H1 (cell line): ENCODE data around the gene PDP2. TPM values are rescaled to one million over a fixed set of nuclear protein-coding genes. Genes with fewer than 3 reads are reported as not detected.

Experiments used
- CTCF ChIA-PET: fragments of 300-600 bp; sonication (Branson Sonifier 250); formaldehyde crosslinking; loops from one replicate; lab custom pipeline; 2021; ENCODE audit not compliant: partially characterized antibody; lab: Charles Lee
- POLR2A ChIA-PET: fragments of 300-600 bp; sonication (Branson Sonifier 250); formaldehyde crosslinking; loops from one replicate; lab custom pipeline; 2021; ENCODE audit warnings: inconsistent platforms; ENCODE audit not compliant: partially characterized antibody; lab: Charles Lee
- DNase-seq, 2 experiments: peaks; one replicate each; pipeline versions ENCODE4 v3.0.0 to v3.0.0-alpha.2; 2010 to 2022; ENCODE audit warnings: low spot score in 2 of 2, low read depth in 1 of 2, mixed read lengths in 1 of 2
- FAIRE-seq: peaks from 2 replicates; lab custom pipeline; 2011; peaks lifted over from hg19 to GRCh38; lab: Jason Lieb, UNC
- H2AFZ ChIP-seq: 2 replicates; pipeline ENCODE4 v1.8.1; 2012; ENCODE audit warnings: low read length, inconsistent platforms
- H2AK5ac ChIP-seq: 2 replicates; pipeline ENCODE4 v1.6.1; 2013; ENCODE audit warnings: low read depth, low read length
- H2BK120ac ChIP-seq: replicated peaks from 2 replicates; pipeline ENCODE3; 2013; ENCODE audit warnings: low read depth, low read length, inconsistent platforms
- H2BK12ac ChIP-seq: 2 replicates; pipeline ENCODE4 v1.6.1; 2013; ENCODE audit warnings: low read depth, low read length
- H2BK15ac ChIP-seq: 2 replicates; pipeline ENCODE4 v1.6.1; 2013; ENCODE audit warnings: low read length
- H2BK20ac ChIP-seq: 2 replicates; pipeline ENCODE4 v1.6.1; 2013; ENCODE audit warnings: low read length
- H2BK5ac ChIP-seq: 2 replicates; pipeline ENCODE4 v1.6.1; 2013; ENCODE audit warnings: low read depth, low read length
- H3K14ac ChIP-seq: 2 replicates; pipeline ENCODE4 v1.6.1; 2013; ENCODE audit warnings: inconsistent platforms; ENCODE audit not compliant: insufficient read length
- H3K18ac ChIP-seq: 2 replicates; pipeline ENCODE4 v1.6.1; 2013; ENCODE audit warnings: low read length; ENCODE audit errors: extremely low read depth
- H3K23ac ChIP-seq: 2 replicates; pipeline ENCODE4 v1.6.1; 2013; ENCODE audit warnings: inconsistent platforms; ENCODE audit not compliant: insufficient read length
- H3K23me2 ChIP-seq: 2 replicates; pipeline ENCODE4 v1.6.1; 2013; ENCODE audit warnings: low read depth, low read length
- H3K27ac ChIP-seq: 2 replicates; pipeline ENCODE4 v1.6.1; 2011; ENCODE audit warnings: low read depth, low read length, inconsistent platforms
- H3K27me3 ChIP-seq, 4 experiments: replicated peaks in 1 of 4; 1 replicate in 1 of 4; 2 replicates in 3 of 4; pipeline versions ENCODE4 v1.6.1 to v1.8.1; 2011 to 2013; ENCODE audit warnings: low read length in 3 of 4, mild to moderate bottlenecking in 3 of 4, inconsistent platforms in 2 of 4, mixed read lengths in 2 of 4, moderate library complexity in 1 of 4; ENCODE audit not compliant: control insufficient read depth in 3 of 4, insufficient read depth in 3 of 4; ENCODE audit errors: extremely low read depth in 1 of 4
- H3K36me3 ChIP-seq, 4 experiments: 2 replicates each; pipeline versions ENCODE4 v1.6.1 to v1.8.1; 2011 to 2013; ENCODE audit warnings: mild to moderate bottlenecking in 4 of 4, low read length in 3 of 4, moderate library complexity in 2 of 4, control low read depth in 1 of 4, inconsistent platforms in 1 of 4; ENCODE audit not compliant: insufficient read depth in 4 of 4, control insufficient read depth in 2 of 4
- H3K4ac ChIP-seq: replicated peaks from 2 replicates; pipeline ENCODE3; 2013; ENCODE audit warnings: low read length, low read depth, mixed read lengths, inconsistent platforms; ENCODE audit not compliant: insufficient read length
- H3K4me1 ChIP-seq, 4 experiments: replicated peaks in 1 of 4; 1 replicate in 1 of 4; 2 replicates in 3 of 4; pipeline versions ENCODE4 v1.6.1 to v1.8.1; 2011 to 2013; ENCODE audit warnings: low read length in 3 of 4, inconsistent platforms in 2 of 4, mixed read lengths in 1 of 4; ENCODE audit not compliant: insufficient read depth in 4 of 4, control insufficient read depth in 3 of 4
- H3K4me2 ChIP-seq, 2 experiments: 2 replicates each; pipeline versions ENCODE4 v1.6.1 to v1.8.1; 2011 to 2013; ENCODE audit warnings: low read depth in 2 of 2, low read length in 2 of 2, control low read depth in 1 of 2, inconsistent platforms in 1 of 2, mild to moderate bottlenecking in 1 of 2; ENCODE audit not compliant: insufficient read depth in 1 of 2
- H3K4me3 ChIP-seq, 4 experiments: fragments of 200-600, 300-600 bp in 1 of 4; sonication (generic), shearing (Covaris generic), sonication (Bioruptor Twin) in 1 of 4; 2 replicates each; pipeline versions ENCODE4 v1.5.1 to v1.8.1; 2011 to 2016; ENCODE audit warnings: low read length in 4 of 4, low read depth in 3 of 4, control low read depth in 2 of 4, inconsistent platforms in 2 of 4, mild to moderate bottlenecking in 2 of 4, mixed read lengths in 1 of 4, moderate library complexity in 1 of 4; ENCODE audit not compliant: insufficient read depth in 2 of 4; ENCODE audit errors: extremely low read depth in 1 of 4
- H3K56ac ChIP-seq: replicated peaks from 2 replicates; pipeline ENCODE3; 2013; ENCODE audit warnings: low read depth, mild to moderate bottlenecking, mixed read lengths, low read length, inconsistent platforms; ENCODE audit not compliant: insufficient read length
- H3K79me1 ChIP-seq: 2 replicates; pipeline ENCODE4 v1.6.1; 2013; ENCODE audit warnings: low read depth, low read length, control low read depth
- H3K79me2 ChIP-seq, 2 experiments: 2 replicates each; pipeline versions ENCODE4 v1.6.1 to v1.8.1; 2012 to 2013; ENCODE audit warnings: low read length in 2 of 2, mild to moderate bottlenecking in 2 of 2, inconsistent platforms in 1 of 2; ENCODE audit not compliant: insufficient read depth in 2 of 2, control insufficient read depth in 1 of 2
- H3K9ac ChIP-seq, 4 experiments: replicated peaks in 1 of 4; 1 replicate in 1 of 4; 2 replicates in 3 of 4; pipeline versions ENCODE4 v1.6.1 to v1.8.1; 2011 to 2013; ENCODE audit warnings: low read depth in 3 of 4, low read length in 3 of 4, control low read depth in 2 of 4, mild to moderate bottlenecking in 2 of 4, moderate library complexity in 2 of 4, inconsistent platforms in 1 of 4; ENCODE audit errors: extremely low read depth in 1 of 4
- H3K9me3 ChIP-seq, 2 experiments: 2 replicates each; pipeline versions ENCODE4 v1.6.1 to v1.8.1; 2012 to 2013; ENCODE audit warnings: mild to moderate bottlenecking in 2 of 2, moderate library complexity in 2 of 2, control low read depth in 1 of 2, inconsistent platforms in 1 of 2, low read depth in 1 of 2, low read length in 1 of 2, mixed read lengths in 1 of 2; ENCODE audit not compliant: insufficient read depth in 2 of 2
- H4K20me1 ChIP-seq, 2 experiments: replicated peaks in 1 of 2; 2 replicates each; pipeline versions ENCODE3 to v1.8.1; 2011 to 2013; ENCODE audit warnings: inconsistent platforms in 2 of 2, low read length in 2 of 2, mild to moderate bottlenecking in 1 of 2; ENCODE audit not compliant: insufficient read depth in 2 of 2, control insufficient read depth in 1 of 2
- H4K5ac ChIP-seq: 2 replicates; pipeline ENCODE4 v1.6.1; 2013; ENCODE audit warnings: low read length, low read depth, mixed read lengths, inconsistent platforms; ENCODE audit not compliant: insufficient read length
- H4K8ac ChIP-seq: 2 replicates; pipeline ENCODE4 v1.8.0; 2013; ENCODE audit warnings: mild to moderate bottlenecking, moderate library complexity, low read length, inconsistent platforms; ENCODE audit not compliant: insufficient read depth; ENCODE audit errors: extremely low read depth
- H4K91ac ChIP-seq: replicated peaks from 2 replicates; pipeline ENCODE3; 2013; ENCODE audit warnings: low read length, mixed read lengths, inconsistent platforms; ENCODE audit not compliant: insufficient read length
- BCL11A ChIP-seq, 2 experiments: IDR thresholded peaks; one replicate each; pipeline ENCODE4 v1.6.1; 2011; ENCODE audit warnings: low read depth in 2 of 2, low read length in 2 of 2, mild to moderate bottlenecking in 2 of 2
- CEBPB ChIP-seq: IDR thresholded peaks from 2 replicates; pipeline ENCODE4 v1.6.1; 2012; ENCODE audit warnings: low read depth, low read length
- FOSL1 ChIP-seq: IDR thresholded peaks from 2 replicates; pipeline ENCODE4 v1.6.1; 2011; ENCODE audit warnings: mild to moderate bottlenecking, low read depth, low read length, moderate library complexity; ENCODE audit not compliant: insufficient read depth
- RFX5 ChIP-seq: IDR thresholded peaks from 2 replicates; pipeline ENCODE4 v1.6.1; 2011; ENCODE audit warnings: low read depth, low read length, improper control_type of control experiment, borderline replicate concordance
- SAP30 ChIP-seq: fragments of 300-600 bp; sonication (generic); IDR thresholded peaks from 2 replicates; pipeline ENCODE4 v1.7.1; 2012; ENCODE audit warnings: low read length, moderate library complexity, mild to moderate bottlenecking, inconsistent platforms; ENCODE audit not compliant: insufficient read depth, insufficient replicate concordance
- SIN3A ChIP-seq, 2 experiments: IDR thresholded peaks in 1 of 2; conservative IDR thresholded peaks in 1 of 2; 2 replicates each; pipeline ENCODE4 v1.6.1; 2011 to 2012; ENCODE audit warnings: low read length in 2 of 2, improper control_type of control experiment in 1 of 2, low read depth in 1 of 2, mild to moderate bottlenecking in 1 of 2
- SIRT6 ChIP-seq: IDR thresholded peaks from one replicate; pipeline ENCODE4 v1.7.1; 2012; ENCODE audit warnings: low read length, inconsistent platforms
- SRF ChIP-seq: IDR thresholded peaks from 2 replicates; pipeline ENCODE4 v1.6.1; 2011; ENCODE audit warnings: mild to moderate bottlenecking, low read depth, low read length, moderate library complexity
- TBP ChIP-seq: IDR thresholded peaks from 2 replicates; pipeline ENCODE4 v1.6.1; 2011; ENCODE audit warnings: low read depth, low read length, improper control_type of control experiment
- WGBS, 2 experiments: shearing (Covaris generic) in 1 of 2; methylation state at CpG; one replicate each; pipeline versions ENCODE4 v1.1.6 to v1.1.7; 2013 to 2015; ENCODE audit warnings: low lambda C conversion rate in 2 of 2, mixed read lengths in 2 of 2, inconsistent platforms in 1 of 2, low coverage in 1 of 2, missing lambda C conversion rate in 1 of 2; ENCODE audit not compliant: insufficient replicate concordance in 2 of 2, insufficient coverage in 1 of 2, insufficient read length in 1 of 2; ENCODE audit errors: extremely low coverage in 1 of 2, missing lambda C conversion rate in 1 of 2; 5-methylcytosine and 5-hydroxymethylcytosine counted together
- polyA plus RNA-seq, 7 experiments: library from polyadenylated mRNA; depleted of rRNA in 3 of 7; stranded (reverse) in 5 of 7; unstranded in 2 of 7; fragments of >200 nt in 5 of 7; fragments of 200-250 nt in 2 of 7; gene quantifications; 1 replicate in 5 of 7; 2 replicates in 1 of 7; 4 replicates in 1 of 7; pipeline versions ENCODE4 v1.2.1 to v1.2.3, GENCODE V29; 2011 to 2013; ENCODE audit warnings: missing spikeins in 2 of 7, mixed read lengths in 2 of 7
- total RNA-seq: library from RNA; stranded (reverse); fragmentation: NEBNext Ultra II Directional; extraction: Animal tissue kit (Norgen Biotek cat#: 25700); gene quantifications from 2 replicates; pipeline ENCODE4 v1.2.1, GENCODE V29; 2021
- TF ChIP-seq, protein P1 (sequence below): IDR thresholded peaks from 2 replicates; pipeline ENCODE4 v1.6.1; 2012; ENCODE audit warnings: low read length, inconsistent platforms

The PDP2 gene
- total and polyA plus RNA-seq, 2 of the 8 experiments (the other 6 are each of a cell fraction or from before 2014, with no cell fraction given): 11.7 to 36.5 TPM

DNA sequence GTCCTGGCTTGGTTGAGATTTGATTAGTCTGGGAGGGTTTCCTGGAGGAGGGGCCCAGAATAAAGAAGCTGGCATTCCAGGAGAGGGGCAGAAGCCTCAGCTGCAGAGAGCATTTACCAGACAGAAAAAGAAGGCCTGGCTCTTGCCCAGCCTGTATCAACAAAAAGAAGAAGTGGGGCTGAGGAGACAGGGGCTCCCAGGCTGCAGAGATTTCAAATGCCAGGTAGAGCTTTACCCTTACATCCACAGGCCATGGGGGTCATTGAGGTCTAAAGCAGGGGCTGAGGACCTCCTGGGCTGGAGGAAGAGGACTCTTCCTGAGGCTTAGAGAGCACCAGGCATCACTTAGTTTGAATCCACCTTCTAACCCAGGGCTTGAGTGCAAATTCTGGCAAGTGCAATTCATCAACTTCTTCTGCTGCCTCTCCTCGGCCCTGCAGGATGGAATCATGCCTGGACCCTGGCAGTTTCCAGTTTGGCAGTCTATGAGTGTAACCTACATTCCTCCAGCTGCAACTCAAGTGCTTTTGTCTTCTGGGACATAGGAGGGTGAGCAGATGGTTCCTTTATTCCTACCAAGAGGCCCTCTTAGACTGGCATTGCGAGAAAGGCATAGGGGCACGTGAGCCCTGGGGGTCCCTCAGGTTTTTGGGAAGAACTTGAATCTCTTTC lies 20.8 kb upstream of the PDP2 start:
- no peak overlapping the region for H4K5ac ChIP-seq
- H3K23ac ChIP-seq: no peak overlapping the region
- H3K79me2 ChIP-seq: no peaks in the 10 kb centered on the region
- H4K20me1 ChIP-seq: no peaks in the 10 kb centered on the region
- H3K79me1 ChIP-seq: no peaks in the 10 kb centered on the region
- WGBS, 2 experiments: 98% methylated on average over 3 of the region's 3 CpGs; no CpG with 5 or more reads in 1 of the 2 experiments
- no peak overlapping the region for H3K4ac ChIP-seq
- 0 out of 2 replicates have a peak overlapping the region, but pooled peaks have one; percentile 16 for H2BK15ac ChIP-seq
- FAIRE-seq (no peak), DNase-seq (no peak)
- H3K56ac ChIP-seq: no peak overlapping the region
- H3K4me2 ChIP-seq: no peak overlapping the region
- H2BK12ac ChIP-seq: no peak overlapping the region
- no peak overlapping the region for H4K8ac ChIP-seq
- H3K18ac ChIP-seq: no peak overlapping the region
- no peaks in the 10 kb centered on the region for H3K23me2 ChIP-seq
- no peaks in the 10 kb centered on the region for H3K27me3 ChIP-seq
- no peak overlapping the region for H2BK120ac ChIP-seq
- H3K4me3 ChIP-seq: no peak overlapping the region
- no peak overlapping the region for H3K27ac ChIP-seq
- no peaks in the 10 kb centered on the region for H3K9me3 ChIP-seq
- no peak overlapping the region for H3K14ac ChIP-seq
- H2BK20ac ChIP-seq: peak overlapping the region; percentile 18; the same call in 1 of the 2 replicates
- H3K9ac ChIP-seq: no peak overlapping the region
- no peaks in the 10 kb centered on the region for H3K36me3 ChIP-seq
- ChIA-PET CTCF (interaction anchor here (0.7 to 9.3 kb wide), 8 partner anchors 8 to 29 kb away, joined by 3 to 80 read pairs (median 4); partner anchors contain the start of gene NAE1), POLR2A (interaction anchor here (0.9 kb wide), 1 partner anchor 10 kb away, joined by 6 read pairs; no protein-coding TSS in a partner anchor)
- H4K91ac ChIP-seq: no peak overlapping the region
- H2AK5ac ChIP-seq: no peak overlapping the region
- no peak overlapping the region for H2AFZ ChIP-seq
- H3K4me1 ChIP-seq: no peaks in the 10 kb centered on the region
- no peak overlapping the region for H2BK5ac ChIP-seq
- TF ChIP-seq SAP30 (no peak), BCL11A (IDR thresholded peaks at IDR 0.05; ENCODE audit: low read depth in 2 of 2, low read length in 2 of 2) (no peak), CEBPB (no peak), TBP (no peak), SIRT6 (no peak), SIN3A (conservative IDR thresholded peaks at IDR 0.05 in 1 of 2, IDR thresholded peaks at IDR 0.05 in 1 of 2; ENCODE audit: low read depth in 1 of 2, low read length in 2 of 2) (no peak), SRF (no peak), FOSL1 (no peak), RFX5 (no peak)
- TF ChIP-seq, protein P1, sequence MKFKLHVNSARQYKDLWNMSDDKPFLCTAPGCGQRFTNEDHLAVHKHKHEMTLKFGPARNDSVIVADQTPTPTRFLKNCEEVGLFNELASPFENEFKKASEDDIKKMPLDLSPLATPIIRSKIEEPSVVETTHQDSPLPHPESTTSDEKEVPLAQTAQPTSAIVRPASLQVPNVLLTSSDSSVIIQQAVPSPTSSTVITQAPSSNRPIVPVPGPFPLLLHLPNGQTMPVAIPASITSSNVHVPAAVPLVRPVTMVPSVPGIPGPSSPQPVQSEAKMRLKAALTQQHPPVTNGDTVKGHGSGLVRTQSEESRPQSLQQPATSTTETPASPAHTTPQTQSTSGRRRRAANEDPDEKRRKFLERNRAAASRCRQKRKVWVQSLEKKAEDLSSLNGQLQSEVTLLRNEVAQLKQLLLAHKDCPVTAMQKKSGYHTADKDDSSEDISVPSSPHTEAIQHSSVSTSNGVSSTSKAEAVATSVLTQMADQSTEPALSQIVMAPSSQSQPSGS: no peak
